Measurements from ENCODE around the gene CDH4. TPM values are rescaled to one million over a fixed set of nuclear protein-coding genes. Genes with fewer than 3 reads are reported as not detected.

Gene CDH4
- total and polyA plus RNA-seq, 2 of the 4 experiments (the other 2 are of a cell fraction), result 1.6 to 3.5 TPM

- in situ Hi-C loops (cut with MboI; ENCODE audit: low sequenced_read_pairs) (no loop called here), dilution Hi-C loops (cut with HindIII; ENCODE audit: low sequenced_read_pairs, unreplicated experiment) (no loop called here), intact Hi-C loops (cut with micrococcal nuclease) (no loop called here)
- H3K27me3 ChIP-seq (ENCODE audit: control insufficient read depth, insufficient read depth, low read length), result no peaks in the 10 kb centered on the region
- H3K14ac ChIP-seq (replicated peaks; ENCODE audit: low read depth, low read length), result no peak overlapping the region
- no peak overlapping the region for H2BK15ac ChIP-seq (ENCODE audit: low read depth, low read length)
- H3K4ac ChIP-seq (ENCODE audit: low read depth, low read length), result no peak overlapping the region
- H3K9ac ChIP-seq (ENCODE audit: low read depth, low read length), result no peak overlapping the region
- no peak overlapping the region for H3K18ac ChIP-seq (ENCODE audit: low read depth, low read length)
- H3K36me3 ChIP-seq (ENCODE audit: control insufficient read depth, insufficient read depth, low read length), result no peaks in the 10 kb centered on the region
- H2AK5ac ChIP-seq (ENCODE audit: low read depth, low read length), result no peak overlapping the region
- no peaks in the 10 kb centered on the region for H3K4me1 ChIP-seq (ENCODE audit: control insufficient read depth, insufficient read depth, low read length)
- no peak overlapping the region for H2AFZ ChIP-seq (replicated peaks; ENCODE audit: low read length, poor library complexity)
- H4K91ac ChIP-seq (ENCODE audit: insufficient read depth, low read depth, low read length), result no peak overlapping the region
- ATAC-seq (ENCODE audit: low read depth), result no peak
- H2BK120ac ChIP-seq (ENCODE audit: low read depth, low read length), result no peak overlapping the region
- ChIA-PET CTCF (no interaction called here), POLR2A (ENCODE audit: unreplicated experiment) (no interaction called here)
- no peak overlapping the region for H3K4me2 ChIP-seq (ENCODE audit: low read depth, low read length)
- H4K20me1 ChIP-seq (ENCODE audit: insufficient read depth, low read length), result no peaks in the 10 kb centered on the region
- BruUV-seq (replicated peaks), result no TSS peak
- H4K5ac ChIP-seq (ENCODE audit: low read depth, low read length), result no peak overlapping the region
- no peaks in the 10 kb centered on the region for H3K79me1 ChIP-seq (ENCODE audit: low read depth in 1 of 2, low read length in 2 of 2)
- no peak overlapping the region for H3K23ac ChIP-seq (ENCODE audit: low read depth, low read length)
- 79% methylated on average over 5 of the region's 12 CpGs; no CpG with 5 or more reads in 1 of the 2 experiments for WGBS, 2 experiments (ENCODE audit: extremely low coverage in 2 of 2, insufficient read length in 1 of 2)
- H3K4me3 ChIP-seq (ENCODE audit: insufficient read depth, low read depth, low read length), result no peak overlapping the region
- no peak overlapping the region for H2BK5ac ChIP-seq (ENCODE audit: low read depth, low read length, poor library complexity, severe bottlenecking)
- H2BK20ac ChIP-seq (ENCODE audit: low read depth, low read length), result no peak overlapping the region
- peaks cover 23% of the 10 kb centered on the region for H3K9me3 ChIP-seq (ENCODE audit: control insufficient read depth, insufficient read depth, low read length)
- H3K9me1 ChIP-seq (ENCODE audit: insufficient read depth, low read length), result no peaks in the 10 kb centered on the region
- TF ChIP-seq POLR2A (IDR thresholded peaks at IDR 0.05; ENCODE audit: low read depth, low read length) (no peak), CTCF (conservative IDR thresholded peaks at IDR 0.05; ENCODE audit: low read depth, low read length) (no peak), MXI1 (IDR thresholded peaks at IDR 0.05; ENCODE audit: borderline replicate concordance, low read depth, low read length) (no peak), RCOR1 (IDR thresholded peaks at IDR 0.05; ENCODE audit: insufficient replicate concordance, low read length) (no peak), SMC3 (IDR thresholded peaks at IDR 0.05; ENCODE audit: low read depth, low read length) (no peak), MAZ (IDR thresholded peaks at IDR 0.05; ENCODE audit: borderline replicate concordance, low read depth, low read length) (no peak), CHD1 (IDR thresholded peaks at IDR 0.05; ENCODE audit: low read depth, low read length) (no peak), USF2 (IDR thresholded peaks at IDR 0.05; ENCODE audit: low read depth, low read length) (no peak), FOS (IDR thresholded peaks at IDR 0.05; ENCODE audit: low read depth, low read length) (no peak), ELK1 (IDR thresholded peaks at IDR 0.05; ENCODE audit: borderline replicate concordance, low read depth, low read length) (no peak), RAD21 (IDR thresholded peaks at IDR 0.05; ENCODE audit: low read length) (no peak), NFE2L2 (IDR thresholded peaks at IDR 0.05; ENCODE audit: low read depth, low read length) (no peak), MAFK (IDR thresholded peaks at IDR 0.05; ENCODE audit: low read depth, low read length) (no peak), RFX5 (IDR thresholded peaks at IDR 0.05; ENCODE audit: low read depth, low read length) (no peak), BHLHE40 (IDR thresholded peaks at IDR 0.05; ENCODE audit: low read depth, low read length) (no peak), CEBPB (IDR thresholded peaks at IDR 0.05; ENCODE audit: low read depth, low read length) (no peak)
- DNase-seq, result no peak
- H2AK9ac ChIP-seq (replicated peaks; ENCODE audit: low read depth, low read length, poor library complexity), result no peak overlapping the region
- no peak overlapping the region for H3K56ac ChIP-seq (ENCODE audit: extremely low read depth, insufficient read depth, low read length)
- H3K27ac ChIP-seq (ENCODE audit: insufficient read depth, low read length), result no peak overlapping the region
- H4K8ac ChIP-seq (ENCODE audit: low read depth in 2 of 2, low read length in 2 of 2), result no peak overlapping the region
Measured at GRCh38 chr20:61605862-61606557, 353.9 kb downstream of the CDH4 start.

Measured in IMR-90 (cell line).